Left lung (tissue), 10 donors: ENCODE results near the gene SERPINB2. TPM values are rescaled to one million over a fixed set of nuclear protein-coding genes. Genes with fewer than 3 reads are reported as not detected.

Experiments
- ATAC-seq: fragments of 200-7000 bp; cut with Tn5 transposase; one replicate; pipeline ENCODE4 v1.9.1; 2020; ENCODE audit warnings: moderate library complexity
- DNase-seq, 4 donors: peaks; one replicate each; pipeline ENCODE4 v3.0.0-alpha.2; 2013 to 2020
- H3K27ac ChIP-seq, 2 donors: fragments of 200-600 bp; sonication (generic) in 1 of 2; one replicate each; pipeline versions ENCODE4 v1.5.0 to v1.8.0; 2020 to 2021
- H3K27me3 ChIP-seq, 2 donors: fragments of 200-600 bp; sonication (generic) in 1 of 2; one replicate each; pipeline versions ENCODE4 v1.5.0 to v1.8.0; 2020 to 2021
- H3K36me3 ChIP-seq, 2 donors: fragments of 200-600 bp; sonication (generic) in 1 of 2; one replicate each; pipeline versions ENCODE4 v1.5.0 to v1.8.0; 2020 to 2021
- H3K4me1 ChIP-seq, 2 donors: fragments of 200-600 bp; one replicate each; pipeline ENCODE4 v1.8.0; 2021
- H3K4me3 ChIP-seq, 2 donors: fragments of 200-600 bp; sonication (generic) in 1 of 2; one replicate each; pipeline versions ENCODE4 v1.5.0 to v1.8.0; 2020 to 2021; ENCODE audit warnings: mild to moderate bottlenecking in 1 of 2
- H3K9me3 ChIP-seq, 2 donors: fragments of 200-600 bp; sonication (generic) in 1 of 2; one replicate each; pipeline versions ENCODE4 v1.5.0 to v1.8.0; 2020 to 2021
- CTCF ChIP-seq, 2 donors: fragments of 200-600 bp; sonication (generic) in 1 of 2; IDR thresholded peaks; one replicate each; pipeline versions ENCODE4 v1.5.0 to v1.8.0; 2021; ENCODE audit warnings: antibody characterized with exemption in 2 of 2
- intact Hi-C, 2 donors: fragments of 100-400 bp; cut with DNase I; formaldehyde crosslinking; loops; one replicate each; pipeline versions ENCODE4 v1.11.2 to v1.14.2; 2022
- polyA plus RNA-seq, 6 donors: library from polyadenylated mRNA; unstranded; fragments of 120-200 nt; gene quantifications; one replicate each; pipeline ENCODE4 v1.2.1, GENCODE V29; 2013; ENCODE audit not compliant: insufficient read length in 6 of 6
- total RNA-seq, 2 donors: library from RNA; stranded (reverse); fragmentation: NEBNext Ultra II Directional; extraction: Animal tissue kit (Norgen Biotek cat#: 25700); gene quantifications; one replicate each; pipeline ENCODE4 v1.2.1, GENCODE V29; 2021
- donor health status: DM: no; HTN: yes; CAD: no.
- donor health status: DM: no; HTN: no; CAD: no.

The SERPINB2 gene
- total and polyA plus RNA-seq, 8 donors, result 0.13 to 3.5 (median 0.40) TPM; not detected in 1

DNA sequence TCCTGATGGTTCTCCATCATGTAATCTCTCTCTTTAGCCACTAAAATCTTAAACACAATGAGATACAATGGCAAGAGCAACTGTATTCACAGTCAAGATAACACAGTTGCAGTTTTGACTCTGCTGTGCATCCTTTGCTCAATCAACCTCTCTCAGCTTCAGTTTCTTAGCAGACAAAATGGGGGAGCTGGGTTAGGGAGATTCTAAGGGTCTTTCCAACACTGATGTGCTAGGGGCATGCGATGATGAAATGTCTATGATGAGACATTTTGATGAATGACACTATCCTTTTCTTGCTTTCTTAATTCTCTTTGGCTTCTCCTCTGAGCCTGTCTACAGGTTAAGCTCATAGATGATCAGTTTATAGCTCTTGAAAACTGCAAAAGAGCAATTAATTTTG is 21.4 kb downstream of the SERPINB2 start:
- ATAC-seq, result no peak
- H3K9me3 ChIP-seq, result no peaks in the 10 kb centered on the region
- no peak overlapping the region for H3K4me3 ChIP-seq
- no peaks in the 10 kb centered on the region for H3K27me3 ChIP-seq
- no peak for TF ChIP-seq CTCF (IDR thresholded peaks at IDR 0.05)
- H3K27ac ChIP-seq, result peak overlapping the region in 1 of 2 donors; percentile 18
- intact Hi-C loops, result no loop called here
- no peak for DNase-seq
- no peaks in the 10 kb centered on the region for H3K36me3 ChIP-seq
- peaks cover 0 to 8% of the 10 kb centered on the region in 2 donors for H3K4me1 ChIP-seq

GRCh38 chr18:63909870-63910269 is 22.4 kb downstream of the SERPINB2 start:
- no peaks in the 10 kb centered on the region for H3K36me3 ChIP-seq
- no peak overlapping the region for H3K4me3 ChIP-seq
- intact Hi-C loops, result no loop called here
- TF ChIP-seq CTCF (IDR thresholded peaks at IDR 0.05), result no peak
- H3K4me1 ChIP-seq, result peaks cover 0 to 8% of the 10 kb centered on the region in 2 donors
- no peaks in the 10 kb centered on the region for H3K9me3 ChIP-seq
- DNase-seq (no peak), ATAC-seq (no peak)
- no peak overlapping the region for H3K27ac ChIP-seq
- H3K27me3 ChIP-seq, result no peaks in the 10 kb centered on the region

- ATAC-seq (peak; percentile 43), DNase-seq (no peak)
- H3K36me3 ChIP-seq, result no peaks in the 10 kb centered on the region
- no peak overlapping the region for H3K4me3 ChIP-seq
- H3K9me3 ChIP-seq, result no peaks in the 10 kb centered on the region
- H3K27ac ChIP-seq, result peak overlapping the region in 1 of 2 donors; percentile 59
- intact Hi-C loops, result no loop called here
- no peaks in the 10 kb centered on the region for H3K27me3 ChIP-seq
- no peak for TF ChIP-seq CTCF (IDR thresholded peaks at IDR 0.05)
- H3K4me1 ChIP-seq, result peaks cover 0 to 9% of the 10 kb centered on the region in 2 donors
Measured at GRCh38 chr18:63917817-63918216, 30.3 kb downstream of the SERPINB2 start.

DNA sequence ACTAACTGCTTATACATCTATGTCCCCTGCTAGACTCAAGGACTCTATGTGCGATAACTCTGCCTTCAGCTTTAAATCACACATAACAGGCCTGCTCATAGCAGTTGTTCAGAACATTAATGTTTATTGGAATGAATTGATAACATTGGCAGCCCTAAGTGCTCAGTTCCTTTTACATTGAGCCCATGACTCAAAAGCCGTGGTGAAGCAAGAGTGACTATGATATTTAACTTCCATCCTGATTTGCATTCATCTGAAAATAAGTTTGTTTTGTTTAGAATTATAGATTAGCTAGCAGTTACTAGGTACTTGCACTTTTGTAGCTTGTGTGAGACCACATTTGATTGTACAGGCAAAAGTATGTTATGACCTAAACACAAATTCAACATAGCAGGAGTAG is 34.5 kb downstream of the SERPINB2 start:
- intact Hi-C loops, result no loop called here
- TF ChIP-seq CTCF (IDR thresholded peaks at IDR 0.05), result no peak
- H3K9me3 ChIP-seq, result no peaks in the 10 kb centered on the region
- ATAC-seq, result no peak
- H3K36me3 ChIP-seq, result no peaks in the 10 kb centered on the region
- no peaks in the 10 kb centered on the region for H3K27me3 ChIP-seq
- no peak overlapping the region for H3K27ac ChIP-seq
- H3K4me1 ChIP-seq, result peaks cover 0 to 9% of the 10 kb centered on the region in 2 donors
- DNase-seq, result no peak
- no peak overlapping the region for H3K4me3 ChIP-seq

DNA sequence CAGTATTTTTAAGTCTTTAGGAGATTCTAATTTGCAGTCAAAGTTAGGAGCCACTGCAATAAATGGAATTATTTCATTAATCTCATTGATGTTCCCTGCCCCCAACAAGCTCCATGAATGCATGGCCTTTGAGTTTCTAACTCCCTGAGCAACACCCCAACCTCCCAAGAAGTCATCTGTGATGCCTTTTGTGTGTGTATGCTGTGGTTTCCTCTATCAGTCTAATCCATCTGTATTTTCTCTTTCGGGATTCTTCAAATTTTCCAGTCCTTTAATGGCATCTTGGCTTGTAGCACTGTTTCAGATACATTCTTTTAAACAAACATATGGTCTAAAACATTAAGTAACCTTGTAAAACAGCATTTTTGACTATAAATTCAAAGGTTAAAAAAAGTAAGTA is 37.0 kb downstream of the SERPINB2 start:
- no peak for DNase-seq
- Histone ChIP-seq H3K36me3 (no peaks in the 10 kb centered on the region), H3K9me3 (no peaks in the 10 kb centered on the region), H3K4me3 (no peak overlapping the region), H3K4me1 (peaks cover 0 to 12% of the 10 kb centered on the region in 2 donors), H3K27ac (no peak overlapping the region), H3K27me3 (no peaks in the 10 kb centered on the region)
- no peak for TF ChIP-seq CTCF (IDR thresholded peaks at IDR 0.05)
- no peak for ATAC-seq
- intact Hi-C loops, result no loop called here
